Dendritic cell treated with granulocyte-macrophage colony-stimulating factor and Interleukin-4, amounts not matched to agents 40 ng/mL and 50 ng/mL, for 4 days (primary cell): ENCODE measurements around the gene MYH10.

Source experiments
- H3K27ac Mint-ChIP-seq: one replicate; pipeline ENCODE4 v1.8.0; 2022; ENCODE audit warnings: mild to moderate bottlenecking, mixed read lengths
- H3K27me3 Mint-ChIP-seq: one replicate; pipeline ENCODE4 v1.8.0; 2022; ENCODE audit warnings: mild to moderate bottlenecking, mixed read lengths
- H3K36me3 Mint-ChIP-seq: one replicate; pipeline ENCODE4 v1.8.0; 2022; ENCODE audit warnings: low read depth, mixed read lengths
- H3K4me1 Mint-ChIP-seq: one replicate; pipeline ENCODE4 v1.8.0; 2022; ENCODE audit warnings: low read depth, mixed read lengths
- H3K4me3 Mint-ChIP-seq: one replicate; pipeline ENCODE4 v1.8.0; 2022; ENCODE audit warnings: mild to moderate bottlenecking, moderate library complexity, mixed read lengths
- H3K9me3 Mint-ChIP-seq: one replicate; pipeline ENCODE4 v1.8.0; 2022; ENCODE audit warnings: mixed read lengths
- intact Hi-C: fragments of 100-400 bp; cut with micrococcal nuclease; formaldehyde crosslinking; loops from one replicate; pipeline ENCODE4 v1.15.0; 2022

Gene MYH10

DNA sequence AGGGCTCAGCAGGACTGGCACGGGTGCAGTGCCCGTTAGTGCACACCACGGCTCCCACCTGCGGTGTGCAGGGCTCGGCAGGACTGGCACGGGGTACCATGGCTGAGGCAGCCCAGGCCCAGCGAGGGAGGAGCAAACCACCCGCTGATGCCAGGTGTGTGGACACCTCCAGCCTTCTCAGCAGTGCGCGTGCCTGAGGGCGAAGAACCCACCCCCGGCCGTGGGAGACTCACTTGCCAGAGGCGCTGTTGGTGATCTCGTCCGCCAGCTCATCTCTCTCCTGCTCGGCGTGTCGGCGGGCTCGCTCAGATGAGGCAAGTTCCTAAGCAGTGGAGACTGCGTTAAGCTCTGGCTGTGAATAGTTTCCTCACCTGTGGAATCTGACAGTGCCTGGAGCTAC is 149.4 kb downstream of the MYH10 start:
- intact Hi-C loops = no loop called here
- H3K36me3 Mint-ChIP-seq = peaks cover 73% of the 10 kb centered on the region
- H3K4me3 Mint-ChIP-seq = no peak overlapping the region
- H3K9me3 Mint-ChIP-seq = peaks cover 22% of the 10 kb centered on the region
- no peaks in the 10 kb centered on the region for H3K27me3 Mint-ChIP-seq
- H3K4me1 Mint-ChIP-seq = no peaks in the 10 kb centered on the region
- H3K27ac Mint-ChIP-seq = no peak overlapping the region

DNA sequence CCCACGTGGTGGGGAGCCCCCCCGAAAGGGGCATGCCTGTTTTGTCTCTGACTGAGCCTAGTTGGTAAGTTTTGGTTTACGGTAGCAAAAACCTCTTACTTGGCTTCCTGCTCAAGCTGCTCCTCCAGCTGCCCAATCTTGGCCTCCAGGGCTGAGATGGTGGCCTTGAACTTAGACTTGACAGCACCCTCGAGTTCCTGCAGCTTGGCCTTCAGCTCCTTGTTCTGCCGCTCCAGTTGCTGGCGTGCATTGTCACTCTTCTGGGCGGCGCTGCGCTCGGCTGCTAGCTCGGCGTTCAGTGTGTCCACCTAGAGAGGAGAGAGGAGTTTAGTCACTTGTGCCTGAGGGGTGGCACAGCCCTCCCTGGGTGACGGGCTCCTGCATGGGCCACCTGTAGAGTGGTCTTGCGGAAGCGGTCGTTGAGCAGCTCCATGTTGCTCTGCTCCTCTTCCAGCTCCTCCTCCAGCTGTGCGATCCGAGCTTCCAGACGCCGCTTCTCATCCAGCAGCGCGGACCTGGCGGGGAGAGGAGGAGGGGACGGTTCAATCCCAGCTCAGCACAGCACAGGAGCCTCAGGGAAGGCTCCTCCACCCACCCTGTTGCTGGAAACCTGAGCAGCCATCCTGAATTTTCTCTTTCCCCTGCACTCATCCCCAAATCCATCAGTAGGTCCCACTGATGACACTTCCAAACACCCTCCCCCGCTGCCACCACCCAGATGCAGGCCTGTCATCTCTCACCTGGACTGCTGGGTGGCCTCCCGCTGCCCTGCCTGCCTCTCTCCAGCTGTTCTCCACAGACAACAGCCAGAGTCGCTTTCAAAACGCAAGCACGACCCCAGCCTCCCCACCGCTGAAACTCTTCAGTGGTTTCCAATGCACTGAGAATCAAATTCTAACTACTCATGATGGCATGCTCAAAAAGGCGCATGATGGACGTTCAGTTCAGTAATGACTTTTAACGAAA is 150.2 kb downstream of the MYH10 start:
- intact Hi-C loops = no loop called here
- no peaks in the 10 kb centered on the region for H3K4me1 Mint-ChIP-seq
- H3K9me3 Mint-ChIP-seq = peaks cover 22% of the 10 kb centered on the region
- H3K4me3 Mint-ChIP-seq = no peak overlapping the region
- H3K27me3 Mint-ChIP-seq = no peaks in the 10 kb centered on the region
- H3K27ac Mint-ChIP-seq = no peak overlapping the region
- peaks cover 81% of the 10 kb centered on the region for H3K36me3 Mint-ChIP-seq

DNA sequence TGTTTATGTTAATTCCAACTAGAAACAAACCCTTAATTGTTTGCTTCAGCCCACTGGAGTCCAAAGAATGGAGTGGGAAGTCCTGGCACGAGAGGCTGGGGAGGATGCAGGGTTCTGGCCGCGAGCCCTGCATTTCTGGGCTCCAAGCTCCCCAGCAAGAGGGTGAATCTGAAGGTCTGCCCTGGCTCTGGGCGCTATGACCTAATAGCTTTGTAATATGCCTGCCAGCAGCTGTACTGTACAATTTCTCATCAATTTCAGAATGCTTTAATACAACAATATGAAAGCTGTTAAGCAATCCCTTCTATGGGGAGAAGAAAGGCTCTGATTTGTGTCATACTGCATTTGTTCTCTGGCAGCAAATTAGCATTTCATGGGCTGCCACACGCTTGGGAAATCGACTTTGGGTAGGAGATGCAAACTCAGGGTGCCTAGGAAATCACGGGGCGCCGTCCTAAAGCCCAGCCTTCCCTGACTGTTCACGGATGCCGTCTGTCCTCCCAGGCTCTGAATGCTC is 151.0 kb downstream of the MYH10 start:
- Mint-ChIP-seq H3K36me3 (peaks cover 89% of the 10 kb centered on the region), H3K4me3 (no peak overlapping the region), H3K27ac (no peak overlapping the region), H3K9me3 (peaks cover 22% of the 10 kb centered on the region), H3K4me1 (no peaks in the 10 kb centered on the region), H3K27me3 (no peaks in the 10 kb centered on the region)
- intact Hi-C loops = no loop called here

DNA sequence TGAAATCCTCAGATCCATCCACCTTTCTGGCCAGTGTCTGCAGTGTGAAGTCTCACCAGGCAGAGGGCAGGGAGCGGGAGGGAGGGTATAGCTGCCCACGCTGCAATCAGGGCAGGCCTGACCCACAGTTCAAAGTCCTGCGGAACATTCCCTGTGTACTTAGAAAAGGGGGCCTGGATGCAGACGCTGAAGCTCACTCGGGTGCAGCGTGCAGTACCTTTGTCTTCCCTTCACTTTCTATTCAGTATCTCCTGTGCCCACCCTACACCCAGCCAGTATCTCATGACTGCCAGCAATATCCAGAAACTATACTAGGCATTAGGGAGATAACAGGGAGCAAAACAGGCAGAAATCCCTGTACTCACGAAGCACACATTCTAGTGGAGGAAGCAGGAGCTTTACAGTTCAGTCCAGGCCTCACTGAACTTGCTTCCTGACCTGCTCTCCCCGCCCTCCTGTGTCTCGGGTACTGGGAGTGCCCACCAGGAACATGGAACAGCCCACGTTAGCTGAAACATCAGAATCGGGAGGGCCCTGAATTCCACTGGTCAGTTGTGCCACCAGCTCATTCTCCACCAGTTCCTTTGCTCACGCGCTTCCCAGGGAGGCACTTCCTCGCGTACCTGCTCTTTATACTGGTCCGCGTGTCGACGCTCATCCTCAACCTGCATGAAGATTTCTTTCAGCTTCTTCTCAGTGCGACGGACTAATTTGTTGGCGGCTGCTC is 152.6 kb downstream of the MYH10 start:
- peaks cover 11% of the 10 kb centered on the region for H3K9me3 Mint-ChIP-seq
- no peaks in the 10 kb centered on the region for H3K27me3 Mint-ChIP-seq
- no peaks in the 10 kb centered on the region for H3K4me1 Mint-ChIP-seq
- intact Hi-C loops = no loop called here
- H3K4me3 Mint-ChIP-seq = no peak overlapping the region
- H3K36me3 Mint-ChIP-seq = peaks cover 100% of the 10 kb centered on the region
- no peak overlapping the region for H3K27ac Mint-ChIP-seq

DNA sequence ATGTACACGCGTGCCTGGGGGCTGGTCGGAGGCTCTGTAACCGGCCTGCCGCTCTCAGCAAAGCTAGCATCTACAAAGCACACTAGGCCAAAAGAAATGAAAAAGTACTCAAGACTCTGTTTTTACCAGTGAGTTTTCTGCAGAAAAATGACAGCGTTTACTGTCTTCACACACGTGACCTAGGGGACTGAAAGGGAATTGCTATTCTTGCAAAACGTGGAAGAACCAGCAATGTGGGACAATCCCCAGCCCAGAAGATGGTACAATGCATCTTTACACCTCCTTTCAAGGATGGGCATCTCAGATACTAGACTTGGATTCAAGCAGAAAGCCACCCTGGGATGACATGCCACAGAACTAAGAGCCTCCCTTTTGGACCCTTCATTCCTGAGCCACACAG is 153.4 kb downstream of the MYH10 start:
- Mint-ChIP-seq H3K4me3 (no peak overlapping the region), H3K36me3 (peaks cover 100% of the 10 kb centered on the region), H3K27me3 (no peaks in the 10 kb centered on the region), H3K9me3 (peaks cover 4% of the 10 kb centered on the region), H3K4me1 (no peaks in the 10 kb centered on the region), H3K27ac (no peak overlapping the region)
- intact Hi-C loops = no loop called here

DNA sequence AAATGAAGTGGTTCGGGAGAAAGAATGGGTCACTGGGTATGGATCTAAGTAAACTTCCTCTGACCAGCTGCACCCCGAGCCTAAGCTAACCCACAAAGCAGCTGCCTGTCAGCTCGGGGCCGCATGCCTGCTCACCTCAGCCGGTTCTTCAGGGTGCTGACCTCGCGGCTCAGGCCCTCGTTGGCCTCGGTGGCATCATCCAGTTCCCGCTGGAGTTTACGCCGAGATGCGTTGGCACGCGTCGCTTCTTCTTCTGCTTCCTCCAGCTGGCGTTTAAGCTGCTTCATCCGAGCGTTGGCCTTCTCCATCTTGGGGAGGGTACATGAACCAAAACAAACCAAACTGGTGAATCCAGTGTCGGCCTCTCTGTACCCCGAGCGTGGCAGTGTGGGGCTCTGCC is 153.8 kb downstream of the MYH10 start:
- intact Hi-C loops = no loop called here
- H3K9me3 Mint-ChIP-seq = no peaks in the 10 kb centered on the region
- H3K36me3 Mint-ChIP-seq = peaks cover 100% of the 10 kb centered on the region
- no peaks in the 10 kb centered on the region for H3K4me1 Mint-ChIP-seq
- H3K27me3 Mint-ChIP-seq = no peaks in the 10 kb centered on the region
- H3K4me3 Mint-ChIP-seq = no peak overlapping the region
- H3K27ac Mint-ChIP-seq = no peak overlapping the region

DNA sequence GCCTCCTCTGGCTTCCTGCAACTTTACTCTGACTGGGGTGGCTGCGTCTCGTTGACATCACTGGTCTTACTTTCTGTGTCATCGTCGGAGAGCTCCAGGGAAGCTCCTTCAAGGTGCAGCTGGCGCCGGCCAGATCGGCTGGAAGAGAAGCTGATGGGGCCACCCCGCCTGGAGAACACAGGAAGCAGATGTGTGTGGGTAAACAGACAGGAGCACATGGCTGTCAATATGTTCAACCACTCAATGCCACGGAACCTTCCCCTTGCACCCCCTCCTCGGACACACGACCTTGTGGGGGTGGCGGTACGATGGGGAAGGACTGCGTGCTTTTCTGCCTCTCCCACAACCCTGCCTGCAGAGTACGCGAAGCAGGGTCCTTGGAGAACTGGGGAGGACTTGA is 154.7 kb downstream of the MYH10 start:
- H3K36me3 Mint-ChIP-seq = peaks cover 100% of the 10 kb centered on the region

DNA sequence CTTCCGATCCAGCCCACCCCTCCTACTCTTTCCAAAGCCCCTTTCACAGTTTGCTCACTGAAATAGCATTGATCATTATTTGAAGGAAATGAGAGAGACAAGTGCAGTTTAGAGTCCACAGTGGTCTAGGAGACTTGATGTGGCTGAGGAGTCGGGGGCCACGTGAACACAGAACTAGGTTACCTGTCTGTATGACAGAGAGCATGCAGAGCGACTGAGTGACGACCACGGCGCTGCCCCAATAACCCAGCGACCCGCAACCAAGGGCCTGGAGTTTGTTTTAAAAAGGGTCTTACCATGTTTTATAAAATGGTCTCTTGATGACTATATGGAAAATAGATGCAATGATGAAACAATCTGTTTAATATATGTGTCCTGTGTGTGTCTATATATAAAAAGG is 155.3 kb downstream of the MYH10 start:
- no peaks in the 10 kb centered on the region for H3K27me3 Mint-ChIP-seq
- H3K4me3 Mint-ChIP-seq = no peak overlapping the region
- H3K4me1 Mint-ChIP-seq = no peaks in the 10 kb centered on the region
- intact Hi-C loops = no loop called here
- peaks cover 100% of the 10 kb centered on the region for H3K36me3 Mint-ChIP-seq
- H3K27ac Mint-ChIP-seq = no peak overlapping the region
- H3K9me3 Mint-ChIP-seq = no peaks in the 10 kb centered on the region

More for the DNA sequence above, 154.7 kb downstream of the MYH10 start:
- intact Hi-C loops = no loop called here
- H3K4me1 Mint-ChIP-seq = no peaks in the 10 kb centered on the region
- no peak overlapping the region for H3K4me3 Mint-ChIP-seq
- H3K27ac Mint-ChIP-seq = no peak overlapping the region
- H3K9me3 Mint-ChIP-seq = no peaks in the 10 kb centered on the region
- H3K27me3 Mint-ChIP-seq = no peaks in the 10 kb centered on the region

DNA sequence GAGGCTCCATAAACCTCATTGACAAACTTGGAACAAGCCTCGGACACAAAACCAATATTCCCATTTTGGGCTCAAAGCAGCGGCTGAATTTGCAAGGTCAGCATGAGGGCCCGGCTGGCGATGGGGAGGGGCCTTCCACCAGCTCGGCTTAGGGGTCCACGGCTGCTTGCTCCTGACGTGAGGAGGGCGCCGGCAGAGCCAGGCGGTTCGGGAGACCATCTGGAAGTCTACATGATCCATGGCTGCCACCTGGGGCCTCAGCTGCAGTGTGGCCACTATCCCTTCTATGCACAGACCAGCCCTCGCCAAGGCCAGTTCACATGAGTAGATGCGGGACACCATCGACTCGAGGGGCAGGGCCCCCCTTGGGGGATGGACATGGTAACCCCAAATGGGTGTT is 155.7 kb downstream of the MYH10 start:
- intact Hi-C loops = no loop called here
- H3K27me3 Mint-ChIP-seq = no peaks in the 10 kb centered on the region
- peaks cover 100% of the 10 kb centered on the region for H3K36me3 Mint-ChIP-seq
- H3K4me3 Mint-ChIP-seq = no peak overlapping the region
- H3K27ac Mint-ChIP-seq = no peak overlapping the region
- no peaks in the 10 kb centered on the region for H3K4me1 Mint-ChIP-seq
- H3K9me3 Mint-ChIP-seq = no peaks in the 10 kb centered on the region

DNA sequence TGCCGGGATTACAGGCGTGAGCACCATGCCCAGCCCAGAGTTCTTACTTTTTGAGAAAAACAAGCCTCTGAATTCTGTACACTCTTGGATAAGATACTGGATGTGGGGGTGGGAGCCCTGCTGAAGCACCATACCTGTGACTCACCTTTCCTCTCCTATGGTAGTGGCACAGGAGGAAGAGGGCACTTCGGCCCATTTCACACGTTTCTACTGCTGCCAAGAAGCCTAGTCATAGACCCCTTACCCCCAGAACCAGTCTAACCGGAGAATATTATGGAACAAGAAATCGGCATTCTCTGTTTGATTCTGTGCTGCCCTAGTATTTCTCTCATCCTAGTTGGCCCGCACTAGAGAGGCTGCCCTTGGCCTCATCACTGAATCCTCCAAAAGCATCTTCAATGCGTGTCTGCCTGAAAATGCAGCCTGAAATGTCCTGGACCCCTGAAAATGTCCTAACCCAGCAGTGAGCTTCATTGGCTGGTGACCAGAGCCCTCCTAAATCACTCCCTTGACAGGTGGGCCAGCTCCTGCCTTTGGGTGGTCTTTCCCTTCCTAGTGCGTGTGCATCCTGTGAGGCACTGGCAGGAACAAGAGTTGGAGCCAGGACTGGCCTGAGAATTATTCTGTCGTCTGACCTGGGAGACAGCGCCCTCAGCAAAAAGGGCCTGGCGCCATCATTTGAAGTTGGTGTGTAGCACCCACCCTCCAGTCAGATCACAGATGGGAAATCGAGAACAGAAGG is 156.9 kb downstream of the MYH10 start:
- Mint-ChIP-seq H3K27ac (no peak overlapping the region), H3K27me3 (no peaks in the 10 kb centered on the region), H3K9me3 (no peaks in the 10 kb centered on the region)

DNA sequence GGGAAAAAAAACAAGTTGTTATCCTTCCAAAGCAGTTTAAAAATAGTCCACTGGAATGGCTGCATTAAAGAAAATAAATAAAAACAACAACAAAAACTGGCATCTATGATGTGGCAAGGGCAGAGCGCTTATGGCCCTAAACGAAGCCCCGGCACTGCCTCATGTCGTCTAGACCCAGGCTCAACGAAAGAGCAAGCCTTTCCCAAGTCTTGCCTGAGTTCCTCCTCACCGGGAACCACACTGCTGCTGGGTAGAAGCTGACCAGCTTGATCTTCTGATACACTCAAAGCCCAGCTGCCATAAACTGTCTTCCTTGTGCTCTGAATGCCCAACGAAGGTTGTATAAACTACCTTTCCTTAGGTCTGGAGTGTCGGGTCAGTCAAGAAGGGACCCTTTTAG is 157.9 kb downstream of the MYH10 start:
- no peaks in the 10 kb centered on the region for H3K9me3 Mint-ChIP-seq
- H3K4me1 Mint-ChIP-seq = no peaks in the 10 kb centered on the region
- no peak overlapping the region for H3K27ac Mint-ChIP-seq
- H3K36me3 Mint-ChIP-seq = peaks cover 99% of the 10 kb centered on the region
- intact Hi-C loops = no loop called here
- no peaks in the 10 kb centered on the region for H3K27me3 Mint-ChIP-seq
- H3K4me3 Mint-ChIP-seq = no peak overlapping the region

More for the DNA sequence above, 156.9 kb downstream of the MYH10 start:
- no peaks in the 10 kb centered on the region for H3K4me1 Mint-ChIP-seq
- peaks cover 99% of the 10 kb centered on the region for H3K36me3 Mint-ChIP-seq
- intact Hi-C loops = no loop called here
- H3K4me3 Mint-ChIP-seq = no peak overlapping the region

DNA sequence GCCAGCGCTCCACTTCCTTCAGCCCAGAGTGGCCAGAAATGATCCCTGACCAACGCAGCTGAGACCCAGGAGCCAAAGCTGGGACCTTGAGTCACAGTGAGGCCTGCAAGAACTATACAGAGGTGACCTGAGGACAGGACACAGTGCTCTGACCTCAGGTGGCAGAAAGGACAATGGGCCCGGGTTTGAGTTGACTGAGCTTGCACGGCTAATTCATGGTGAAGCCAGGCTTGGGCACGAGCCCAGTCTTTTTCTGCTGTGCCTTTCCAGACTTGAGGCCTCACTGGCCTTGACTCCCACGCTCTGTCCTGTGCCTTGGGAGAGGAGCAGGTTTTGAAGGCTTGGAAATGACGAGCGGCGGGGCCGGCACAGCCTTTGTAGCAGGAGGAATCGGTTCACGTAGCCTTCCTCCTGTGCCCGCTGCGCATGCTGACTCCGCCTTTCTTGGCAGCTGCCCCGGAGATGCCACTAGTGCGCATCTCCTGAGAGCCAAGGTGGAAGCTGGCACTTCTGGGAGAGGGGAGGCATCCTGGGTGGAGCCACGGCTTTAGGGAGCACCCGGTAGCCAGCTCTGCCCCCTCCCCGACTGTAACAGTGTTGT is 160.0 kb downstream of the MYH10 start:
- H3K36me3 Mint-ChIP-seq = peaks cover 97% of the 10 kb centered on the region
- H3K4me1 Mint-ChIP-seq = no peaks in the 10 kb centered on the region
- H3K27me3 Mint-ChIP-seq = no peaks in the 10 kb centered on the region

DNA sequence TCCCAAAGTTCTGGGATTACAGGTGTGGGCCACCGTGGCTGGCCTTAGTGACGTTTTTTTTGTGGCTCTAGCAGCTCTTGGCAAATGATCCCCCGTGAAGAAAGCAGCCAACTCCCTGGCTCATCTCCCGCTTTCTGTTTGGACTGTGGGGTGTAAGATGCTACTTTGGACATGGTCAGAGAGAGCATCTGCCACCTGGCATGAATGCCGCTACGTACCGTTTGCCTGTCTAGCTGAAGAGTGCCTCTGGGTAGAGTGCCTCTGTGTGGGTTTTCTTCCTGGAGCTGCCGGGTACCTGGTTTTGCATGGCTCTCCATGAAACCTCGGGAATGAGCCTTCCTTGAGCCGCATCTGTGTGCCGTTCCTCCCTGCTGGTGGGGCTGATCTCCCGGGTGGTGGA is 160.6 kb downstream of the MYH10 start:
- H3K27me3 Mint-ChIP-seq = no peaks in the 10 kb centered on the region
- intact Hi-C loops = no loop called here

More for the DNA sequence above, 160.0 kb downstream of the MYH10 start:
- intact Hi-C loops = no loop called here
- Mint-ChIP-seq H3K9me3 (no peaks in the 10 kb centered on the region), H3K27ac (no peak overlapping the region), H3K4me3 (no peak overlapping the region)

More for the DNA sequence above, 160.6 kb downstream of the MYH10 start:
- Mint-ChIP-seq H3K4me1 (no peaks in the 10 kb centered on the region), H3K4me3 (no peak overlapping the region), H3K9me3 (no peaks in the 10 kb centered on the region), H3K27ac (no peak overlapping the region), H3K36me3 (peaks cover 97% of the 10 kb centered on the region)
